Activated T-helper 2 cell treated with anti-CD3 and anti-CD28 coated beads, Interferon-gamma antibody, Interleukin-2, Interleukin-4, amounts not matched to agents 10 μg/mL and 5 μg/mL and 100 μg/mL, durations not matched to agents 14 hours and 24 hours and 36 hours (primary cell): Measurements from ENCODE around the gene FFAR1. TPM values are rescaled to one million over a fixed set of nuclear protein-coding genes. Genes with fewer than 3 reads are reported as not detected.

Source experiments
- DNase-seq: peaks from one replicate; pipeline ENCODE4 v3.0.0; 2021; ENCODE audit warnings: low spot score
- H3K27ac Mint-ChIP-seq: one replicate; pipeline ENCODE4 v1.8.0; 2021; ENCODE audit warnings: mixed read lengths
- H3K27me3 Mint-ChIP-seq: one replicate; pipeline ENCODE4 v1.8.0; 2021; ENCODE audit warnings: low read depth, mixed read lengths
- H3K36me3 Mint-ChIP-seq: one replicate; pipeline ENCODE4 v1.8.0; 2021; ENCODE audit warnings: low read depth, mixed read lengths
- H3K4me1 Mint-ChIP-seq: one replicate; pipeline ENCODE4 v1.8.0; 2021; ENCODE audit warnings: low read depth, mixed read lengths
- H3K4me3 Mint-ChIP-seq: one replicate; pipeline ENCODE4 v1.8.0; 2021; ENCODE audit warnings: low read depth, mild to moderate bottlenecking, moderate library complexity, mixed read lengths
- H3K9me3 Mint-ChIP-seq: one replicate; pipeline ENCODE4 v1.8.0; 2021; ENCODE audit warnings: mixed read lengths
- intact Hi-C: fragments of 100-400 bp; cut with micrococcal nuclease; formaldehyde crosslinking; loops from one replicate; pipeline ENCODE4 v1.15.1; 2023
- total RNA-seq: library from RNA; stranded (reverse); gene quantifications from 2 replicates; pipeline ENCODE4 v1.2.3, GENCODE V29; 2022

Gene FFAR1
- total RNA-seq, 1 donor from 2014 or later = 0.09 TPM

GRCh38 chr19:35397064-35397463 lies 49.4 kb downstream of the FFAR1 start:
- intact Hi-C loops = no loop called here
- Mint-ChIP-seq H3K9me3 (no peaks in the 10 kb centered on the region), H3K27me3 (peaks cover 5% of the 10 kb centered on the region), H3K27ac (no peak overlapping the region), H3K36me3 (no peaks in the 10 kb centered on the region), H3K4me1 (no peaks in the 10 kb centered on the region), H3K4me3 (no peak overlapping the region)
- DNase-seq = no peak

Other genes starting within 250 kb of the FFAR1 start
- not detected in 2 replicates for gene FXYD3, start 232.1 kb upstream of the FFAR1 start, total RNA-seq
- gene LGI4, start 212.8 kb upstream of the FFAR1 start, total RNA-seq = 0.27 TPM in 1 of 2 replicates, not detected in the other
- gene FXYD1, start 209.1 kb upstream of the FFAR1 start, total RNA-seq = 0.71 TPM in 1 of 2 replicates, not detected in the other
- gene FXYD7, start 204.6 kb upstream of the FFAR1 start, total RNA-seq = 0.28 TPM in 1 of 2 replicates, not detected in the other
- 257 and 271 TPM in 2 replicates for gene FXYD5, start 193.2 kb upstream of the FFAR1 start, total RNA-seq
- gene FAM187B, start 119.2 kb upstream of the FFAR1 start, total RNA-seq = not detected in 2 replicates
- 0.30 and 1.0 TPM in 2 replicates for gene LSR, start 98.9 kb upstream of the FFAR1 start, total RNA-seq
- gene USF2, start 78.9 kb upstream of the FFAR1 start, total RNA-seq = 135 and 142 TPM in 2 replicates
- gene HAMP, start 65.4 kb upstream of the FFAR1 start, total RNA-seq = 0.25 and 0.37 TPM in 2 replicates
- gene MAG, start 55.7 kb upstream of the FFAR1 start, total RNA-seq = 0.32 and 0.37 TPM in 2 replicates
- 4.0 and 5.5 TPM in 2 replicates for gene CD22, start 18.7 kb upstream of the FFAR1 start, total RNA-seq
- 0.92 and 1.2 TPM in 2 replicates for gene FFAR3, start 10.6 kb downstream of the FFAR1 start, total RNA-seq
- gene GPR42, start 23.2 kb downstream of the FFAR1 start, total RNA-seq = 0.18 and 0.51 TPM in 2 replicates
- not detected in 2 replicates for gene FFAR2, start 100.4 kb downstream of the FFAR1 start, total RNA-seq
- gene KRTDAP, start 142.6 kb downstream of the FFAR1 start, total RNA-seq = not detected in 2 replicates
- gene DMKN, start 165.7 kb downstream of the FFAR1 start, total RNA-seq = 0.27 TPM in 1 of 2 replicates, not detected in the other
- not detected in 2 replicates for gene SBSN, start 180.4 kb downstream of the FFAR1 start, total RNA-seq
- gene GAPDHS, start 185.6 kb downstream of the FFAR1 start, total RNA-seq = not detected in 2 replicates
- gene TMEM147, start 197.7 kb downstream of the FFAR1 start, total RNA-seq = 121 and 122 TPM in 2 replicates
- gene ATP4A, start 215.8 kb downstream of the FFAR1 start, total RNA-seq = not detected in 2 replicates
- not detected in 2 replicates for gene PMIS2, start 238.3 kb downstream of the FFAR1 start, total RNA-seq